ENCODE results near the gene PDE9A. TPM values are rescaled to one million over a fixed set of nuclear protein-coding genes. Genes with fewer than 3 reads are reported as not detected.
A peak's percentile ranks its signal among the peaks of the same experiment; 100 is the strongest.

Gene PDE9A
- total RNA-seq, 1 donor from 2014 or later = 31.4 TPM

DNA sequence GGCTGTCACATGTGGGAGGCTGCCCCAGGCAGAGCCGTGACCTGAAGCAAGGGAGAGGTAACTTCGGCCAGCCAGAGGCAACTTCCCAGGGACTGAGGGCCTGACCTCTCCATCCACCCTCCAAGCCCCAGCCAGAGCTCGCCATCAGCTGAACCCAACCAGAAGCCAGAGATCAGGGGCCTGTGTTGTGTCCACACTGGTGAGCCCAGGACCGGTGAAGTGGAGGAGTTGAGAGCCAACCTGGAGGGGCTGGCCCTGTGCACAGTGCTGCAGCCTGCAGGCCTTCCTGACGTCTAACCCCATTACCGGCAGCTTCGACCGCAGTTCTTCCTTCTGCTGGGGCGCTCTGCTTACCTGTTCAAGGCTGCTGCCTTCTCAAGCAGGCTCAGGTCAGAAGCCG lies 19.6 kb upstream of the PDE9A start:
- H3K27ac Mint-ChIP-seq (ENCODE audit: unreplicated experiment) = no peak overlapping the region
- no peak overlapping the region for H3K4me3 Mint-ChIP-seq
- peaks cover 4% of the 10 kb centered on the region for H3K27me3 Mint-ChIP-seq (ENCODE audit: low read depth)
- peaks cover 9% of the 10 kb centered on the region for H3K4me1 Mint-ChIP-seq
- no peaks in the 10 kb centered on the region for H3K36me3 Mint-ChIP-seq (ENCODE audit: low read depth)
- no peak for DNase-seq (ENCODE audit: low read depth, low spot score)
- H3K9me3 Mint-ChIP-seq = no peaks in the 10 kb centered on the region
- TF ChIP-seq, protein P1, sequence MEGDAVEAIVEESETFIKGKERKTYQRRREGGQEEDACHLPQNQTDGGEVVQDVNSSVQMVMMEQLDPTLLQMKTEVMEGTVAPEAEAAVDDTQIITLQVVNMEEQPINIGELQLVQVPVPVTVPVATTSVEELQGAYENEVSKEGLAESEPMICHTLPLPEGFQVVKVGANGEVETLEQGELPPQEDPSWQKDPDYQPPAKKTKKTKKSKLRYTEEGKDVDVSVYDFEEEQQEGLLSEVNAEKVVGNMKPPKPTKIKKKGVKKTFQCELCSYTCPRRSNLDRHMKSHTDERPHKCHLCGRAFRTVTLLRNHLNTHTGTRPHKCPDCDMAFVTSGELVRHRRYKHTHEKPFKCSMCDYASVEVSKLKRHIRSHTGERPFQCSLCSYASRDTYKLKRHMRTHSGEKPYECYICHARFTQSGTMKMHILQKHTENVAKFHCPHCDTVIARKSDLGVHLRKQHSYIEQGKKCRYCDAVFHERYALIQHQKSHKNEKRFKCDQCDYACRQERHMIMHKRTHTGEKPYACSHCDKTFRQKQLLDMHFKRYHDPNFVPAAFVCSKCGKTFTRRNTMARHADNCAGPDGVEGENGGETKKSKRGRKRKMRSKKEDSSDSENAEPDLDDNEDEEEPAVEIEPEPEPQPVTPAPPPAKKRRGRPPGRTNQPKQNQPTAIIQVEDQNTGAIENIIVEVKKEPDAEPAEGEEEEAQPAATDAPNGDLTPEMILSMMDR (conservative IDR thresholded peaks at IDR 0.05) = no peak

DNA sequence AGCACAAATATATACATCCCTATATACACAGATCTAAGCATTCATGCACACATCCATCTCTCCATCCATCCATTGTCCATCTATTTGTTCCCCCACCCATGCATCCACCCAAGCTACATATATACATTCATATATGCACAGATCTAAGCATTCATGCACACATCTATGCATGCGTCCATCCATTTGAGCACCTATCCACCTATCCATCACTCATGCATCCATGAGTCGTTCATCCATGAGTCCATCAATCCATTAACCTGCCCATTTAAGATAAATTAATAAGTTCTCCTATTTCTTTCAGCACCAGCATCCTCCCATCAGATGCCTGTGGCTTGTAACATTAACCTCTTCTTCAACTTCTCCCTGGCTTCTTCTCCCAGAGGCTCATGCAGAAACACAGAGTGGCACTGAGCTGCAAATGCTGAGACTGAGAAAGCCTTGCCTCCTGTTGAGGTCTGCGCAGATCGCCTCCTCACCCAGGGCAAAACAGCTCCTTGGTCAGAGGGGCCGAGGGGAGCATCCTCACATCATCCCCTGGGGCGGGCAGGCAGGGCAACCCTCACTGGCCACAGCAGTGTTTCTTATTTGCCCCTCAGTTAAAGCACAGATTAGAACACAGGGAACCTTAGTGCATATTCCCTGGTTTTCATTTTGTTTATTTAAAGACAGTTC lies 17.4 kb upstream of the PDE9A start:
- TF ChIP-seq, protein P1 (conservative IDR thresholded peaks at IDR 0.05) = no peak
- no peaks in the 10 kb centered on the region for H3K9me3 Mint-ChIP-seq
- H3K36me3 Mint-ChIP-seq (ENCODE audit: low read depth) = no peaks in the 10 kb centered on the region
- H3K27ac Mint-ChIP-seq (ENCODE audit: unreplicated experiment) = no peak overlapping the region
- H3K27me3 Mint-ChIP-seq (ENCODE audit: low read depth) = no peaks in the 10 kb centered on the region
- H3K4me1 Mint-ChIP-seq = peaks cover 13% of the 10 kb centered on the region
- H3K4me3 Mint-ChIP-seq = no peak overlapping the region
- DNase-seq (ENCODE audit: low read depth, low spot score) = no peak

DNA sequence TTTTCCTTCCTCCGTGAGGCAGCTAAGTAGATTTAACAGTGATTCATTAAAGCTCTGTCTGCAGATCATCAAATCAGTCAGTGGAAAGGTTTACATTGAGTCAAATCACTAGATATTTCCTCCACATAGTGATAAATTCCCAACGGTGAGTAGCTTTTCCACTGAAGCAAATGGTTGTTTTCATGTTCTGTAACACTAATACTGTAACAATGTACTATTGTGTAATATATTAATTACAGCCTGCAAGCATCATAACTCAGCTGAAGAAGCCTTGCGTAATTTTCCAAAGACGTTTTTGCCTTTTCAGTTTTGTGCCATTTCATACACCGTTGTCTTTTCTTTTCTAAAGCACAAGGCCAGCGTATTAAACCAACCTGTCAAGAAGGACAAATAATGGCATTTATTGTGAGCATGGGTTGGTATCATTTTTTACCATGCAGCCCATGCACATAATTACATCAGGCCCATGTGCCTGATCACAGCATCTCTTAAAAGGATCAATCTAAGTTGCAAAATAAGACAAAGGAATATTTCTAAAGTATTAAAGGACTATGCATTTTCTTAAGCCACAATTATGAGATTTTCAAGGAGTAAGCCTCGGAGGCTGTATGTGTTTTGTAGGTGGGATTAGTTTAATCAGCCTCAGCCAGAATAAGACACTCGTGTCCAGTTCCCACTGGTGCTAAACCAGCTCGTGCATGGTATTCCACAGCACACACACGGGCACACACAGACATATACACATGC lies 16.7 kb upstream of the PDE9A start:
- no peaks in the 10 kb centered on the region for H3K9me3 Mint-ChIP-seq
- no peaks in the 10 kb centered on the region for H3K27me3 Mint-ChIP-seq (ENCODE audit: low read depth)
- H3K36me3 Mint-ChIP-seq (ENCODE audit: low read depth) = no peaks in the 10 kb centered on the region
- no peak overlapping the region for H3K4me3 Mint-ChIP-seq
- TF ChIP-seq, protein P1 (conservative IDR thresholded peaks at IDR 0.05) = no peak
- no peak for DNase-seq (ENCODE audit: low read depth, low spot score)
- H3K4me1 Mint-ChIP-seq = peaks cover 20% of the 10 kb centered on the region
- no peak overlapping the region for H3K27ac Mint-ChIP-seq (ENCODE audit: unreplicated experiment)

DNA sequence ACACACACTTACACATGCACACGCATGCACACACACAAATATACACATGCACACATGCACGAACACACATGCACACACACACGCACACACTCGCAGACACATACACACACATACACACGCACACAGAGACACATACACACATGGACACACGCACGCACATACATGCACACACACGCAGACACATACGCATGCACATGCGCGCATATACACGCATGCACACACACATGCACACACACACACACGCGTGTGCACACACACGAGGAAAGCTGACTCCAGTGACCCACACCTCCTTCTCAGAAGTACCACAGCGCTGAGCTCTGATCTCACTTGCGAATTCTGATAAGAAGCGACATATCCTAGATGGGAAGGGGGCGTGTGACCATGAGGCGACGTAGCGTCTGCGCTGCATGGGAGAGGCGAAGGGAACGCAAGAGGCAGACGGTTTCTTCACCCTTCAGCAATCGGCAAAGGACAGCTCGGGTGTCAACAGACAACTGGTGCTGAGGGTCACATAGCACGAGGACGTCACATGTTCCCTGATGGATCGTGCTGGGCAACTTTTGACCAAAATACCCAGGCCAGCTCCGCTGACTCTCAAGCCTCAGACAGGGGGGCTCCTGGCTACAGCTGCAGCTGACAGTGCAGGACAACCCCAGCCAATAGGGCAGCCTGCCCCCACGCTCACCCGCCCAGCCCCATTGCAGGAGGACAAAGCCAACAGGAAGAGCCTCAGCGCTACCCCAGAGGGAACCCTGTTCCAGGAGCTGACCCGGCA lies 16.0 kb upstream of the PDE9A start:
- H3K36me3 Mint-ChIP-seq (ENCODE audit: low read depth) = no peaks in the 10 kb centered on the region
- TF ChIP-seq, protein P1 (conservative IDR thresholded peaks at IDR 0.05) = no peak
- H3K9me3 Mint-ChIP-seq = no peaks in the 10 kb centered on the region
- peak overlapping the region; percentile 31 for H3K27ac Mint-ChIP-seq (ENCODE audit: unreplicated experiment)
- no peak for DNase-seq (ENCODE audit: low read depth, low spot score)
- no peak overlapping the region for H3K4me3 Mint-ChIP-seq
- no peaks in the 10 kb centered on the region for H3K27me3 Mint-ChIP-seq (ENCODE audit: low read depth)
- peaks cover 26% of the 10 kb centered on the region for H3K4me1 Mint-ChIP-seq

DNA sequence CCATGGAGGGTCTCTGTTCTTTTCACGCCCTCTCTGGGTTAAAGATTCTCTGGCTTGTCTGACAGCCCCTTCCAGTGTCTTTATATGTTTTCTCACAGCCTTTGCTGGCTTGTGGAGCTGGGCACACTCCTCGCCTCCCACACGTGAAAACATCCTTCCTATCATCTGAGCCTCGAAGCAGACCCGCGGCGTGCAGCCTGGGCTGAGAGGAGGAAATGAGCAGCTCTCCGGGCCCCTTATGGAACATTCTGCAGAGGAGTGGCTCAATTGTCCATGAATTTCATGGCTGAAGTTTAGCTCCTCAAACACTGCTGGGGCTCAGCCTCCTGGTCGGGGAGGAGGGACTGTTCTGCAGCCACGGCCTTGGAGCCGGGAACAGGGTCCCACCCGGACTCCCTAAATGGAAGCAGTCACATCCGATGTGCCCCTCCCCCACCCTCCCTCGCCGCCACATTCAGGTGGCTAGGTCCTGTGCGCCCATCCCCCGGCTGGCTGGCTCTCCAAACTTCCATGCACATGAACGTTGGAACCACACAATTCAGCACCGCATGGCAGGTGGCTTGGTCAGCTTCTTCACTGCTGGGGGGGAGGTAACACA lies 15.1 kb upstream of the PDE9A start:
- no peak overlapping the region for H3K4me3 Mint-ChIP-seq
- H3K27me3 Mint-ChIP-seq (ENCODE audit: low read depth) = no peaks in the 10 kb centered on the region
- no peaks in the 10 kb centered on the region for H3K36me3 Mint-ChIP-seq (ENCODE audit: low read depth)
- DNase-seq (ENCODE audit: low read depth, low spot score) = no peak
- no peak overlapping the region for H3K27ac Mint-ChIP-seq (ENCODE audit: unreplicated experiment)
- no peaks in the 10 kb centered on the region for H3K9me3 Mint-ChIP-seq
- TF ChIP-seq, protein P1 (conservative IDR thresholded peaks at IDR 0.05) = no peak
- H3K4me1 Mint-ChIP-seq = peaks cover 26% of the 10 kb centered on the region

Data from neural crest cell (in vitro differentiated cells).